ENCODE data around the gene ZNF329. TPM values are rescaled to one million over a fixed set of nuclear protein-coding genes. Genes with fewer than 3 reads are reported as not detected.

The ZNF329 gene
- total and polyA plus RNA-seq, 2 experiments from 2014 or later: 1.8 to 18.4 TPM

DNA sequence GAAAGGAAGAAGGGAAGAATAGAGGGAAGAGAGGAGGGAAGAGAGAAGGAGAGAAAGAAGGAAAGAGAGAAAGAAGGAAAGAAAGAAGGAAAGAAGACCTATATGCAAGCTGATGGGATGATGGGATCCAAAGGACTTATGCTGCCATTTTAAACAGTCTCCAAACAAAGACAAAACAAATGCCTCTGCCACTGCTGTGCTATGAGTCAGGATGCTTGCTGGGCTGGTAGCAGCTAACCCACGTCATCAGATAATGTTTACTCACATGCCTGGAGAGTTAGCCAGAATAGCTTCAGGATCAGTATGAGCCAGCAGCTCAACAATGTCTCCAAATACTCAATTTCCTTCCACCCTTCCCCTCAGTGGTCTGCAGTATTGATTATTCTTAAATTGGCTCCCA is 20.3 kb upstream of the ZNF329 start:
- no peaks in the 10 kb centered on the region for H3K27me3 ChIP-seq
- H3K79me2 ChIP-seq: no peaks in the 10 kb centered on the region
- 65% methylated on average over 1 of the region's 1 CpG for WGBS (ENCODE audit: low lambda C conversion rate, missing lambda C conversion rate)
- H3K36me3 ChIP-seq (replicated peaks; ENCODE audit: insufficient read depth, low read depth): no peaks in the 10 kb centered on the region
- no peak overlapping the region for H3K27ac ChIP-seq
- no peak for DNase-seq (ENCODE audit: low spot score)
- H3K4me2 ChIP-seq: no peak overlapping the region
- H2AFZ ChIP-seq: no peak overlapping the region
- no peak overlapping the region for H3K4me3 ChIP-seq
- H3K4me1 ChIP-seq (ENCODE audit: insufficient read depth): no peaks in the 10 kb centered on the region
- H4K20me1 ChIP-seq (ENCODE audit: insufficient read depth, poor library complexity, severe bottlenecking): no peaks in the 10 kb centered on the region
- H3K9me2 ChIP-seq (replicated peaks; ENCODE audit: insufficient read depth): no peaks in the 10 kb centered on the region
- H3K9me3 ChIP-seq (ENCODE audit: low read depth): peaks cover 11% of the 10 kb centered on the region
- TF ChIP-seq EZH2phosphoT487 (IDR thresholded peaks at IDR 0.05; ENCODE audit: low read depth, severe bottlenecking, unreplicated experiment) (no peak), CTCF (IDR thresholded peaks at IDR 0.05; ENCODE audit: poor library complexity) (no peak), EZH2 (IDR thresholded peaks at IDR 0.05; ENCODE audit: borderline replicate concordance) (no peak)

DNA sequence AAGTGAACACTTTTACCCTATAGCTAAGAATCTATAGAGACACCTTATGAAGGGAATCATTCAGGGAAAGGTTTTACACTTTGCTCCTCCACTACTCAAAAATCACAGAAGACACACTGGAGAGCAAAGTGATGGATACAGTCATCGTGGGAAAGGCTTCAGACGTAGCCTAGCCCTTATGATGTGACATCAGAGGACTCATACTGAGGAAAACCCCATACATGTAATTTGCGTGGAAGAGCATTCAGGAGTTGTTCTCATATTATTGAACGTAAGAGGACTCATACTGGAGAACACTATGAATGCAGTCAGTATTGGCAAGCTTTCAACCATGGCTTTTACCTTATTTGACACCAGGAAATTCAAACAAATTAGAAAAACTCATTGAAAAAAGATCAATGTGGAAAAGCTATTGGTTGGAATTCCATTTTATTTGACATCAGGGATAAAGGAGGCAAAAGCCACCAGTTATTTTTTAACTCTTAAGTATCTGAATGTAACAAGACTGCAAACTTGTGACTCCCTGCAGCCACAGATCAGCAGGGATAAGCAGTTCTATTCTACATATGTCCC is 16.2 kb upstream of the ZNF329 start:
- TF ChIP-seq EZH2 (IDR thresholded peaks at IDR 0.05; ENCODE audit: borderline replicate concordance) (no peak), CTCF (IDR thresholded peaks at IDR 0.05; ENCODE audit: poor library complexity) (no peak), EZH2phosphoT487 (IDR thresholded peaks at IDR 0.05; ENCODE audit: low read depth, severe bottlenecking, unreplicated experiment) (no peak)
- no peak overlapping the region for H3K27ac ChIP-seq
- no peaks in the 10 kb centered on the region for H3K9me2 ChIP-seq (replicated peaks; ENCODE audit: insufficient read depth)
- H4K20me1 ChIP-seq (ENCODE audit: insufficient read depth, poor library complexity, severe bottlenecking): no peaks in the 10 kb centered on the region
- no peaks in the 10 kb centered on the region for H3K27me3 ChIP-seq
- H3K4me1 ChIP-seq (ENCODE audit: insufficient read depth): no peaks in the 10 kb centered on the region
- no peak overlapping the region for H2AFZ ChIP-seq
- no peaks in the 10 kb centered on the region for H3K36me3 ChIP-seq (replicated peaks; ENCODE audit: insufficient read depth, low read depth)
- DNase-seq (ENCODE audit: low spot score): no peak
- no peak overlapping the region for H3K4me3 ChIP-seq
- no peak overlapping the region for H3K4me2 ChIP-seq
- H3K79me2 ChIP-seq: no peaks in the 10 kb centered on the region
- WGBS (ENCODE audit: low lambda C conversion rate, missing lambda C conversion rate): 59% methylated on average over 4 of the region's 4 CpGs
- H3K9me3 ChIP-seq (ENCODE audit: low read depth): peaks cover 11% of the 10 kb centered on the region

DNA sequence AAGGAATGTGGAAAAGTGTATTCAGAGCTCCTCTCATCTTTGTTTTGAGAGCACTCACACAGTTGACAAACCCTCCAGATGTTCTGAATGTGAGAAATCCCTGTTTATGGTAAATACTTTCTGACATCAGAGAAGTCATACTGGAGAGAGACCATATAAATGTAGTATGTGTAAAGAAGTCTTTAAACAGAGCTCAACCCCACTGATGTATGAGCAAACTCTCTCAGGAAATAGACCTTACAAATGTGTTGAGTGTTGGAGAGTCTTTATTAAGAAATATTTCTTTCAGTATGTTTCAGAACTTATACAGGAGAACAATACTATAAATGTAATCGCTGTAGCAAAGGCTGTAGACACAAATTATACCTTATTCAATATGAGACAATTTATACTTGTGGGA is 15.7 kb upstream of the ZNF329 start:
- H3K4me3 ChIP-seq: no peak overlapping the region
- 88% methylated on average over 1 of the region's 1 CpG for WGBS (ENCODE audit: low lambda C conversion rate, missing lambda C conversion rate)
- DNase-seq (ENCODE audit: low spot score): no peak

More for the DNA sequence above, 15.7 kb upstream of the ZNF329 start:
- no peak overlapping the region for H2AFZ ChIP-seq
- no peaks in the 10 kb centered on the region for H3K9me2 ChIP-seq (replicated peaks; ENCODE audit: insufficient read depth)
- no peaks in the 10 kb centered on the region for H4K20me1 ChIP-seq (ENCODE audit: insufficient read depth, poor library complexity, severe bottlenecking)
- no peaks in the 10 kb centered on the region for H3K27me3 ChIP-seq
- H3K9me3 ChIP-seq (ENCODE audit: low read depth): peaks cover 11% of the 10 kb centered on the region
- H3K4me2 ChIP-seq: no peak overlapping the region
- no peak for TF ChIP-seq EZH2 (IDR thresholded peaks at IDR 0.05; ENCODE audit: borderline replicate concordance)
- no peak for TF ChIP-seq EZH2phosphoT487 (IDR thresholded peaks at IDR 0.05; ENCODE audit: low read depth, severe bottlenecking, unreplicated experiment)
- TF ChIP-seq CTCF (IDR thresholded peaks at IDR 0.05; ENCODE audit: poor library complexity): no peak
- H3K27ac ChIP-seq: no peak overlapping the region
- H3K4me1 ChIP-seq (ENCODE audit: insufficient read depth): no peaks in the 10 kb centered on the region
- H3K79me2 ChIP-seq: no peaks in the 10 kb centered on the region
- no peaks in the 10 kb centered on the region for H3K36me3 ChIP-seq (replicated peaks; ENCODE audit: insufficient read depth, low read depth)
